Activated CD4-positive, alpha-beta T cell treated with anti-CD3 and anti-CD28 coated beads, Interleukin-2, amount 50 U/mL, for 1 hour (primary cell): ENCODE results near the gene MAGED2.
"Not testable (repeated sequence)": the region's sequence is repeated elsewhere in the genome, so short reads cannot be mapped to it uniquely, and the experiment has no call there.

Experiments used
- DNase-seq: peaks from one replicate; pipeline ENCODE4 v3.0.0-alpha.2; 2020

The MAGED2 gene

GRCh38 chrX:54819201-54819600 is 11.7 kb downstream of the MAGED2 start:
- no peak for DNase-seq

GRCh38 chrX:54820737-54821136 is 13.2 kb downstream of the MAGED2 start:
- no peak for DNase-seq

- DNase-seq: no peak
Measured at GRCh38 chrX:54821310-54821709, 13.8 kb downstream of the MAGED2 start.

- no peak for DNase-seq
Measured at GRCh38 chrX:54824195-54824594, 16.6 kb downstream of the MAGED2 start.

- no peak for DNase-seq
Measured at GRCh38 chrX:54824722-54825121, 17.2 kb downstream of the MAGED2 start.

GRCh38 chrX:54825716-54826438 is 18.3 kb downstream of the MAGED2 start:
- DNase-seq: peak; percentile 33

GRCh38 chrX:54826598-54826997 is 19.1 kb downstream of the MAGED2 start:
- DNase-seq: no peak

- no peak for DNase-seq
Measured at GRCh38 chrX:54838583-54838982, 31.0 kb downstream of the MAGED2 start.

GRCh38 chrX:54841184-54841874 is 33.8 kb downstream of the MAGED2 start:
- DNase-seq: not testable (repeated sequence)

- no peak for DNase-seq
Measured at GRCh38 chrX:54842607-54843006, 35.1 kb downstream of the MAGED2 start.

- no peak for DNase-seq
Measured at GRCh38 chrX:54843050-54843449, 35.5 kb downstream of the MAGED2 start.

- not testable (repeated sequence) for DNase-seq
Measured at GRCh38 chrX:54847700-54848099, 40.2 kb downstream of the MAGED2 start.

- DNase-seq: no peak
Measured at GRCh38 chrX:54865208-54865607, 57.7 kb downstream of the MAGED2 start.
